ENCODE measurements around the gene SFT2D3. TPM values are rescaled to one million over a fixed set of nuclear protein-coding genes. Genes with fewer than 3 reads are reported as not detected.

SFT2D3 gene
- total and polyA plus RNA-seq, 2 of the 8 experiments (the other 6 are each of a cell fraction or from before 2014, with no cell fraction given), result 7.3 to 10.3 TPM

GRCh38 chr2:127672341-127673224 is 28.7 kb upstream of the SFT2D3 start:
- Histone ChIP-seq H3K9me3 (ENCODE audit: insufficient read depth in 2 of 2, low read depth in 1 of 2, low read length in 1 of 2) (no peaks in the 10 kb centered on the region), H3K56ac (replicated peaks; ENCODE audit: insufficient read length, low read depth, low read length) (no peak overlapping the region), H4K91ac (replicated peaks; ENCODE audit: insufficient read length, low read length) (no peak overlapping the region), H3K18ac (ENCODE audit: extremely low read depth, low read length) (no peak overlapping the region), H2BK5ac (ENCODE audit: low read depth, low read length) (no peak overlapping the region), H2BK20ac (ENCODE audit: low read length) (no peak overlapping the region), H3K4ac (replicated peaks; ENCODE audit: insufficient read length, low read depth, low read length) (no peak overlapping the region), H3K4me2 (ENCODE audit: insufficient read depth in 1 of 2, low read depth in 2 of 2, low read length in 2 of 2) (no peak overlapping the region), H2AFZ (ENCODE audit: low read length) (no peak overlapping the region), H4K8ac (ENCODE audit: extremely low read depth, insufficient read depth, low read length) (no peak overlapping the region), H2BK15ac (ENCODE audit: low read length) (no peak overlapping the region; the same call in 1 of the 2 replicates), H2BK12ac (ENCODE audit: low read depth, low read length) (no peak overlapping the region), H3K4me1 (replicated peaks in 1 of 4; ENCODE audit: control insufficient read depth in 3 of 4, insufficient read depth in 4 of 4, low read length in 3 of 4) (peaks cover 0 to 4% (median 0%) of the 10 kb centered on the region in 4 experiments; a peak in 3 of 7 replicates), H3K9ac (replicated peaks in 1 of 4; ENCODE audit: extremely low read depth in 1 of 4, low read depth in 3 of 4, low read length in 3 of 4) (no peak overlapping the region), H3K23ac (ENCODE audit: insufficient read length) (no peak overlapping the region), H2AK5ac (ENCODE audit: low read depth, low read length) (peak overlapping the region; percentile 49; the same call in 1 of the 2 replicates), H3K23me2 (ENCODE audit: low read depth, low read length) (peaks cover 2% of the 10 kb centered on the region; the same call in 1 of the 2 replicates), H3K14ac (ENCODE audit: insufficient read length) (no peak overlapping the region), H3K79me1 (ENCODE audit: low read depth, low read length) (peaks cover 2% of the 10 kb centered on the region; the same call in 1 of the 2 replicates), H3K79me2 (ENCODE audit: control insufficient read depth in 1 of 2, insufficient read depth in 2 of 2, low read length in 2 of 2) (no peaks in the 10 kb centered on the region), H3K4me3 (ENCODE audit: extremely low read depth in 1 of 4, insufficient read depth in 2 of 4, low read depth in 3 of 4, low read length in 4 of 4) (no peak overlapping the region), H3K27me3 (replicated peaks in 1 of 4; ENCODE audit: control insufficient read depth in 3 of 4, extremely low read depth in 1 of 4, insufficient read depth in 3 of 4, low read length in 3 of 4) (peaks cover 10 to 52% (median 33%) of the 10 kb centered on the region in 4 experiments), H3K27ac (ENCODE audit: low read depth, low read length) (no peak overlapping the region), H4K5ac (ENCODE audit: insufficient read length, low read depth, low read length) (no peak overlapping the region), H3K36me3 (ENCODE audit: control insufficient read depth in 2 of 4, insufficient read depth in 4 of 4, low read length in 3 of 4) (no peaks in the 10 kb centered on the region), H2BK120ac (replicated peaks; ENCODE audit: low read depth, low read length) (no peak overlapping the region), H4K20me1 (replicated peaks in 1 of 2; ENCODE audit: control insufficient read depth in 1 of 2, insufficient read depth in 2 of 2, low read length in 2 of 2) (no peaks in the 10 kb centered on the region)
- 83% methylated on average over 20 of the region's 20 CpGs; no CpG with 5 or more reads in 1 of the 2 experiments for WGBS, 2 experiments (ENCODE audit: extremely low coverage in 1 of 2, insufficient coverage in 1 of 2, insufficient read length in 1 of 2, insufficient replicate concordance in 2 of 2, low coverage in 1 of 2, low lambda C conversion rate in 2 of 2, missing lambda C conversion rate in 1 of 2)
- TF ChIP-seq CTCF (IDR thresholded peaks at IDR 0.05; ENCODE audit: control extremely low read depth in 1 of 3, insufficient read depth in 1 of 3, low read depth in 1 of 3, low read length in 3 of 3), result no peak
- no peak for TF ChIP-seq BACH1 (IDR thresholded peaks at IDR 0.05; ENCODE audit: low read length)
- no peak for TF ChIP-seq ZNF274 (IDR thresholded peaks at IDR 0.05; ENCODE audit: borderline replicate concordance, extremely low read depth, low read length)
- no peak for TF ChIP-seq E2F6 (IDR thresholded peaks at IDR 0.05)
- TF ChIP-seq GTF2F1 (IDR thresholded peaks at IDR 0.05; ENCODE audit: borderline replicate concordance, low read depth, low read length), result no peak
- no peak for TF ChIP-seq JUND (IDR thresholded peaks at IDR 0.05; ENCODE audit: low read length)
- TF ChIP-seq TBP (IDR thresholded peaks at IDR 0.05; ENCODE audit: low read depth, low read length), result no peak
- ChIA-PET POLR2A (ENCODE audit: partially characterized antibody) (interaction anchor here (1.4 to 4.9 kb wide), 2 partner anchors 8 to 30 kb away, joined by 4 to 21 read pairs; no protein-coding TSS in a partner anchor), CTCF (ENCODE audit: partially characterized antibody) (interaction anchor here (1.5 to 3.2 kb wide), 4 partner anchors 23 to 106 kb away, joined by 4 to 13 read pairs (median 7); no protein-coding TSS in a partner anchor)
- DNase-seq (ENCODE audit: low read depth in 1 of 2, low spot score in 2 of 2) (peak in 1 of 2 experiments; percentile 40), FAIRE-seq (no peak)

Data from H1 (cell line).